ENCODE data around the gene FXYD6. TPM values are rescaled to one million over a fixed set of nuclear protein-coding genes. Genes with fewer than 3 reads are reported as not detected.

Gene FXYD6
- total and polyA plus RNA-seq, 2 donors (not counting 1 experiment from before 2014, with no cell fraction given) = not detected

GRCh38 chr11:117903505-117904382 lies 27.3 kb upstream of the FXYD6 start:
- WGBS (ENCODE audit: insufficient coverage) = 96% methylated on average over 9 of the region's 14 CpGs
- intact Hi-C loops (cut with micrococcal nuclease) = no loop called here
- Histone ChIP-seq H3K27me3 (replicated peaks in 1 of 4; ENCODE audit: control extremely low read depth in 1 of 4, control insufficient read depth in 3 of 4, insufficient read depth in 4 of 4, low read length in 3 of 4) (peaks cover 0 to 5% (median 0%) of the 10 kb centered on the region in 4 experiments), H3K9ac (ENCODE audit: low read length) (no peak overlapping the region), H3K36me3 (replicated peaks in 1 of 2; ENCODE audit: control extremely low read depth in 1 of 2, control insufficient read depth in 1 of 2, extremely low read depth in 1 of 2, insufficient read depth in 2 of 2, low read length in 1 of 2) (no peaks in the 10 kb centered on the region), H3K4me3 (ENCODE audit: control extremely low read depth in 1 of 5, extremely low read depth in 1 of 5, insufficient read depth in 1 of 5, low read depth in 2 of 5, low read length in 4 of 5) (no peak overlapping the region), H3K4me2 (replicated peaks; ENCODE audit: low read depth, low read length, poor library complexity, severe bottlenecking) (no peak overlapping the region), H4K20me1 (ENCODE audit: control insufficient read depth, insufficient read depth, low read length, poor library complexity, severe bottlenecking) (no peaks in the 10 kb centered on the region), H3K4me1 (ENCODE audit: control insufficient read depth in 2 of 2, insufficient read depth in 2 of 2, low read length in 2 of 2) (peaks cover 20 to 24% of the 10 kb centered on the region in 2 donors), H3K79me2 (ENCODE audit: control insufficient read depth, insufficient read depth, low read length) (no peaks in the 10 kb centered on the region), H3K27ac (ENCODE audit: low read length in 2 of 2) (no peak overlapping the region), H3K9me3 (ENCODE audit: control extremely low read depth in 1 of 3, control insufficient read depth in 2 of 3, insufficient read depth in 1 of 3, low read length in 2 of 3) (no peaks in the 10 kb centered on the region), H2AFZ (ENCODE audit: insufficient read depth, low read depth, low read length, poor library complexity, severe bottlenecking) (no peak overlapping the region)
- Mint-ChIP-seq H3K27me3 (peaks cover 6% of the 10 kb centered on the region), H3K4me3 (no peak overlapping the region), H3K27ac (no peak overlapping the region), H3K9me3 (ENCODE audit: insufficient read depth) (no peaks in the 10 kb centered on the region), H3K4me1 (peaks cover 26% of the 10 kb centered on the region)
- ATAC-seq (ENCODE audit: low read depth) (no peak), DNase-seq (no peak)
- ChIA-PET POLR2A (no interaction called here), CTCF (interaction anchor here (1.3 to 1.9 kb wide), 4 partner anchors 43 to 98 kb away, joined by 3 to 6 read pairs (median 6); no protein-coding TSS in a partner anchor)
- TF ChIP-seq EZH2 (IDR thresholded peaks at IDR 0.05; ENCODE audit: borderline replicate concordance, insufficient read depth, low read depth, low read length, poor library complexity, severe bottlenecking) (no peak), CTCF (IDR thresholded peaks at IDR 0.05) (no peak)

Data from B cell (primary cell).